ENCODE results near the gene SMPD3. TPM values are rescaled to one million over a fixed set of nuclear protein-coding genes. Genes with fewer than 3 reads are reported as not detected.

The SMPD3 gene
- polyA plus RNA-seq, 4 donors: 47.0 to 123 (median 71.9) TPM

GRCh38 chr16:68479271-68479670 lies 31.0 kb upstream of the SMPD3 start:
- WGBS, 3 donors: 77 to 93% (median 79%) methylated on average over 2 of the region's 2 CpGs

GRCh38 chr16:68478526-68479250 lies 30.4 kb upstream of the SMPD3 start:
- H3K36me3 ChIP-seq (ENCODE audit: control insufficient read depth in 3 of 3, insufficient read depth in 2 of 3, low read depth in 1 of 3, low read length in 3 of 3): no peaks in the 10 kb centered on the region
- no peak for DNase-seq
- no peak overlapping the region for H3K27ac ChIP-seq (ENCODE audit: low read depth in 1 of 3, low read length in 2 of 3)
- H3K4me3 ChIP-seq (ENCODE audit: low read depth in 1 of 3, low read length in 3 of 3): no peak overlapping the region
- no peaks in the 10 kb centered on the region for H3K9me3 ChIP-seq (ENCODE audit: control insufficient read depth in 2 of 2, insufficient read depth in 1 of 2, low read depth in 1 of 2, low read length in 1 of 2)
- WGBS, 3 donors: 62 to 78% (median 65%) methylated on average over 2 of the region's 2 CpGs
- FAIRE-seq: no peak
- peaks cover 0 to 11% (median 7%) of the 10 kb centered on the region in 3 donors for H3K4me1 ChIP-seq (ENCODE audit: control insufficient read depth in 3 of 3, insufficient read depth in 2 of 3, low read depth in 1 of 3, low read length in 2 of 3)
- H3K27me3 ChIP-seq (ENCODE audit: control insufficient read depth in 3 of 3, insufficient read depth in 3 of 3, low read length in 3 of 3): no peaks in the 10 kb centered on the region

More at GRCh38 chr16:68479271-68479670, 31.0 kb upstream of the SMPD3 start:
- DNase-seq (no peak), FAIRE-seq (no peak)
- no peaks in the 10 kb centered on the region for H3K27me3 ChIP-seq (ENCODE audit: control insufficient read depth in 3 of 3, insufficient read depth in 3 of 3, low read length in 3 of 3)
- H3K4me1 ChIP-seq (ENCODE audit: control insufficient read depth in 3 of 3, insufficient read depth in 2 of 3, low read depth in 1 of 3, low read length in 2 of 3): peaks cover 0 to 11% (median 7%) of the 10 kb centered on the region in 3 donors
- no peak overlapping the region for H3K27ac ChIP-seq (ENCODE audit: low read depth in 1 of 3, low read length in 2 of 3)
- H3K9me3 ChIP-seq (ENCODE audit: control insufficient read depth in 2 of 2, insufficient read depth in 1 of 2, low read depth in 1 of 2, low read length in 1 of 2): no peaks in the 10 kb centered on the region
- no peak overlapping the region for H3K4me3 ChIP-seq (ENCODE audit: low read depth in 1 of 3, low read length in 3 of 3)
- H3K36me3 ChIP-seq (ENCODE audit: control insufficient read depth in 3 of 3, insufficient read depth in 2 of 3, low read depth in 1 of 3, low read length in 3 of 3): no peaks in the 10 kb centered on the region

- 87 to 91% (median 90%) methylated on average over 4 of the region's 4 CpGs for WGBS, 3 donors
- Histone ChIP-seq H3K4me1 (ENCODE audit: control insufficient read depth in 3 of 3, insufficient read depth in 2 of 3, low read depth in 1 of 3, low read length in 2 of 3) (peaks cover 5 to 10% (median 6%) of the 10 kb centered on the region in 3 donors), H3K36me3 (ENCODE audit: control insufficient read depth in 3 of 3, insufficient read depth in 2 of 3, low read depth in 1 of 3, low read length in 3 of 3) (no peaks in the 10 kb centered on the region), H3K27ac (ENCODE audit: low read depth in 1 of 3, low read length in 2 of 3) (peak overlapping the region in 1 of 3 donors; percentile 77), H3K9me3 (ENCODE audit: control insufficient read depth in 2 of 2, insufficient read depth in 1 of 2, low read depth in 1 of 2, low read length in 1 of 2) (no peaks in the 10 kb centered on the region), H3K27me3 (ENCODE audit: control insufficient read depth in 3 of 3, insufficient read depth in 3 of 3, low read length in 3 of 3) (no peaks in the 10 kb centered on the region), H3K4me3 (ENCODE audit: low read depth in 1 of 3, low read length in 3 of 3) (no peak overlapping the region)
- DNase-seq (peak in 1 of 2 donors; percentile 80), FAIRE-seq (no peak)
Measured at GRCh38 chr16:68475071-68475470, 26.8 kb upstream of the SMPD3 start.

- Histone ChIP-seq H3K27ac (ENCODE audit: low read depth in 1 of 3, low read length in 2 of 3) (peak overlapping the region in 1 of 3 donors; percentile 83), H3K27me3 (ENCODE audit: control insufficient read depth in 3 of 3, insufficient read depth in 3 of 3, low read length in 3 of 3) (no peaks in the 10 kb centered on the region), H3K36me3 (ENCODE audit: control insufficient read depth in 3 of 3, insufficient read depth in 2 of 3, low read depth in 1 of 3, low read length in 3 of 3) (no peaks in the 10 kb centered on the region), H3K4me1 (ENCODE audit: control insufficient read depth in 3 of 3, insufficient read depth in 2 of 3, low read depth in 1 of 3, low read length in 2 of 3) (peaks cover 7 to 16% (median 14%) of the 10 kb centered on the region in 3 donors), H3K4me3 (ENCODE audit: low read depth in 1 of 3, low read length in 3 of 3) (no peak overlapping the region), H3K9me3 (ENCODE audit: control insufficient read depth in 2 of 2, insufficient read depth in 1 of 2, low read depth in 1 of 2, low read length in 1 of 2) (no peaks in the 10 kb centered on the region)
- WGBS, 3 donors: 53 to 67% (median 61%) methylated on average over 7 of the region's 7 CpGs
- no peak for FAIRE-seq
- DNase-seq: peak in 1 of 2 donors; percentile 90
Measured at GRCh38 chr16:68473358-68474070, 25.2 kb upstream of the SMPD3 start.

- Histone ChIP-seq H3K4me3 (ENCODE audit: low read depth in 1 of 3, low read length in 3 of 3) (no peak overlapping the region), H3K36me3 (ENCODE audit: control insufficient read depth in 3 of 3, insufficient read depth in 2 of 3, low read depth in 1 of 3, low read length in 3 of 3) (no peaks in the 10 kb centered on the region), H3K4me1 (ENCODE audit: control insufficient read depth in 3 of 3, insufficient read depth in 2 of 3, low read depth in 1 of 3, low read length in 2 of 3) (peaks cover 7 to 19% (median 16%) of the 10 kb centered on the region in 3 donors), H3K27ac (ENCODE audit: low read depth in 1 of 3, low read length in 2 of 3) (peak overlapping the region in 1 of 3 donors; percentile 83), H3K9me3 (ENCODE audit: control insufficient read depth in 2 of 2, insufficient read depth in 1 of 2, low read depth in 1 of 2, low read length in 1 of 2) (no peaks in the 10 kb centered on the region), H3K27me3 (ENCODE audit: control insufficient read depth in 3 of 3, insufficient read depth in 3 of 3, low read length in 3 of 3) (no peaks in the 10 kb centered on the region)
- 94 to 96% (median 96%) methylated on average over 5 of the region's 5 CpGs for WGBS, 3 donors
- no peak for DNase-seq
- FAIRE-seq: no peak
Measured at GRCh38 chr16:68472581-68472980, 24.3 kb upstream of the SMPD3 start.

GRCh38 chr16:68470461-68471150 lies 22.3 kb upstream of the SMPD3 start:
- DNase-seq (no peak), FAIRE-seq (no peak)
- 44 to 75% (median 66%) methylated on average over 11 of the region's 11 CpGs for WGBS, 3 donors
- Histone ChIP-seq H3K4me3 (ENCODE audit: low read depth in 1 of 3, low read length in 3 of 3) (peak overlapping the region in 1 of 3 donors; percentile 23), H3K9me3 (ENCODE audit: control insufficient read depth in 2 of 2, insufficient read depth in 1 of 2, low read depth in 1 of 2, low read length in 1 of 2) (no peaks in the 10 kb centered on the region), H3K4me1 (ENCODE audit: control insufficient read depth in 3 of 3, insufficient read depth in 2 of 3, low read depth in 1 of 3, low read length in 2 of 3) (peaks cover 7 to 19% (median 16%) of the 10 kb centered on the region in 3 donors), H3K27me3 (ENCODE audit: control insufficient read depth in 3 of 3, insufficient read depth in 3 of 3, low read length in 3 of 3) (no peaks in the 10 kb centered on the region), H3K36me3 (ENCODE audit: control insufficient read depth in 3 of 3, insufficient read depth in 2 of 3, low read depth in 1 of 3, low read length in 3 of 3) (no peaks in the 10 kb centered on the region), H3K27ac (ENCODE audit: low read depth in 1 of 3, low read length in 2 of 3) (peak overlapping the region; percentile 7 to 87 (median 45))

GRCh38 chr16:68469796-68470460 lies 21.6 kb upstream of the SMPD3 start:
- Histone ChIP-seq H3K9me3 (ENCODE audit: control insufficient read depth in 2 of 2, insufficient read depth in 1 of 2, low read depth in 1 of 2, low read length in 1 of 2) (no peaks in the 10 kb centered on the region), H3K27me3 (ENCODE audit: control insufficient read depth in 3 of 3, insufficient read depth in 3 of 3, low read length in 3 of 3) (no peaks in the 10 kb centered on the region), H3K36me3 (ENCODE audit: control insufficient read depth in 3 of 3, insufficient read depth in 2 of 3, low read depth in 1 of 3, low read length in 3 of 3) (no peaks in the 10 kb centered on the region), H3K4me3 (ENCODE audit: low read depth in 1 of 3, low read length in 3 of 3) (peak overlapping the region in 1 of 3 donors; percentile 23), H3K27ac (ENCODE audit: low read depth in 1 of 3, low read length in 2 of 3) (peak overlapping the region; percentile 7 to 87 (median 45)), H3K4me1 (ENCODE audit: control insufficient read depth in 3 of 3, insufficient read depth in 2 of 3, low read depth in 1 of 3, low read length in 2 of 3) (peaks cover 7 to 19% (median 15%) of the 10 kb centered on the region in 3 donors)
- WGBS, 3 donors: 4 to 6% (median 5%) methylated on average over 11 of the region's 11 CpGs
- DNase-seq: peak in 1 of 2 donors; percentile 37
- peak; percentile 77 for FAIRE-seq

GRCh38 chr16:68468842-68469241 lies 20.5 kb upstream of the SMPD3 start:
- peaks cover 7 to 19% (median 11%) of the 10 kb centered on the region in 3 donors for H3K4me1 ChIP-seq (ENCODE audit: control insufficient read depth in 3 of 3, insufficient read depth in 2 of 3, low read depth in 1 of 3, low read length in 2 of 3)
- 38 to 62% (median 48%) methylated on average over 4 of the region's 4 CpGs for WGBS, 3 donors

More at GRCh38 chr16:68468842-68469241, 20.5 kb upstream of the SMPD3 start:
- Histone ChIP-seq H3K36me3 (ENCODE audit: control insufficient read depth in 3 of 3, insufficient read depth in 2 of 3, low read depth in 1 of 3, low read length in 3 of 3) (no peaks in the 10 kb centered on the region), H3K27me3 (ENCODE audit: control insufficient read depth in 3 of 3, insufficient read depth in 3 of 3, low read length in 3 of 3) (no peaks in the 10 kb centered on the region), H3K27ac (ENCODE audit: low read depth in 1 of 3, low read length in 2 of 3) (peak overlapping the region in 1 of 3 donors; percentile 12), H3K9me3 (ENCODE audit: control insufficient read depth in 2 of 2, insufficient read depth in 1 of 2, low read depth in 1 of 2, low read length in 1 of 2) (no peaks in the 10 kb centered on the region), H3K4me3 (ENCODE audit: low read depth in 1 of 3, low read length in 3 of 3) (no peak overlapping the region)
- peak in 1 of 2 donors; percentile 50 for DNase-seq
- no peak for FAIRE-seq

Measured in small intestine (tissue), 7 donors.